ENCODE data around the gene ARPC1A.

- no peak for TF ChIP-seq POLR2A (IDR thresholded peaks at IDR 0.05)
- TF ChIP-seq, protein P1, sequence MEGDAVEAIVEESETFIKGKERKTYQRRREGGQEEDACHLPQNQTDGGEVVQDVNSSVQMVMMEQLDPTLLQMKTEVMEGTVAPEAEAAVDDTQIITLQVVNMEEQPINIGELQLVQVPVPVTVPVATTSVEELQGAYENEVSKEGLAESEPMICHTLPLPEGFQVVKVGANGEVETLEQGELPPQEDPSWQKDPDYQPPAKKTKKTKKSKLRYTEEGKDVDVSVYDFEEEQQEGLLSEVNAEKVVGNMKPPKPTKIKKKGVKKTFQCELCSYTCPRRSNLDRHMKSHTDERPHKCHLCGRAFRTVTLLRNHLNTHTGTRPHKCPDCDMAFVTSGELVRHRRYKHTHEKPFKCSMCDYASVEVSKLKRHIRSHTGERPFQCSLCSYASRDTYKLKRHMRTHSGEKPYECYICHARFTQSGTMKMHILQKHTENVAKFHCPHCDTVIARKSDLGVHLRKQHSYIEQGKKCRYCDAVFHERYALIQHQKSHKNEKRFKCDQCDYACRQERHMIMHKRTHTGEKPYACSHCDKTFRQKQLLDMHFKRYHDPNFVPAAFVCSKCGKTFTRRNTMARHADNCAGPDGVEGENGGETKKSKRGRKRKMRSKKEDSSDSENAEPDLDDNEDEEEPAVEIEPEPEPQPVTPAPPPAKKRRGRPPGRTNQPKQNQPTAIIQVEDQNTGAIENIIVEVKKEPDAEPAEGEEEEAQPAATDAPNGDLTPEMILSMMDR (IDR thresholded peaks at IDR 0.05 in 4 of 5, conservative IDR thresholded peaks at IDR 0.05 in 1 of 5): no peak
Measured at GRCh38 chr7:99394188-99394502, 68.4 kb downstream of the ARPC1A start.

All from gastrocnemius medialis (tissue), 4 donors.